NCI-H187 (cell line): ENCODE measurements around the gene SENP5.

Experiments
- DNase-seq, 2 experiments: peaks; one replicate each; lab custom pipeline; 2025; lab: John Stamatoyannopoulos, UW

SENP5 gene

DNA sequence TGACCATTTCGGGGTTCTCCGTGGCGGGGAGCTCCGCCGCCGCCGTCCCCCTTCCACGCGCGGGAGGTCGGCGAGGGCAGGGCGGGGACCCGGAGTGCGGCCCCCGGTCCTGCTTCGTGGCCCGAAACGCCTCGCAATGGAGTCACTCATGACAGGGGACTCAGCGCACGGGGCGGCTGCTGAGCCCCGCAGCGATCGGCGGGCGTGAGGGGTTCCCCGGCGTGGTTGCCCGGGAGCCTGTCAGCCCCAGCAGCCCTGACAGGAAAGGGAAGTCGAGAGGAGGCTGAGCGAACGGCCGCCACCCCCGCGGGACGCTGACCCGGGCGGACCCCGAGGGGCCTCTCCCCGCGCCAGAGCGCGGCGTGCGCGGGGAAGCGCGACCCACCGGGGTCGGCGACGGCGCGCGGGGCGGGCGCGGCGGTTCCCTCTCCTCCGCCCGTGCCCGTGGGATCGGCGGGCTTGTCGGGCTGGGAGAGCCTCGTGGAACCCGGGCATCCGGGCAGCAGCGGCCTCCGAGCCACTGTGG, 101.5 kb downstream of the SENP5 start:
- DNase-seq: no peak

DNA sequence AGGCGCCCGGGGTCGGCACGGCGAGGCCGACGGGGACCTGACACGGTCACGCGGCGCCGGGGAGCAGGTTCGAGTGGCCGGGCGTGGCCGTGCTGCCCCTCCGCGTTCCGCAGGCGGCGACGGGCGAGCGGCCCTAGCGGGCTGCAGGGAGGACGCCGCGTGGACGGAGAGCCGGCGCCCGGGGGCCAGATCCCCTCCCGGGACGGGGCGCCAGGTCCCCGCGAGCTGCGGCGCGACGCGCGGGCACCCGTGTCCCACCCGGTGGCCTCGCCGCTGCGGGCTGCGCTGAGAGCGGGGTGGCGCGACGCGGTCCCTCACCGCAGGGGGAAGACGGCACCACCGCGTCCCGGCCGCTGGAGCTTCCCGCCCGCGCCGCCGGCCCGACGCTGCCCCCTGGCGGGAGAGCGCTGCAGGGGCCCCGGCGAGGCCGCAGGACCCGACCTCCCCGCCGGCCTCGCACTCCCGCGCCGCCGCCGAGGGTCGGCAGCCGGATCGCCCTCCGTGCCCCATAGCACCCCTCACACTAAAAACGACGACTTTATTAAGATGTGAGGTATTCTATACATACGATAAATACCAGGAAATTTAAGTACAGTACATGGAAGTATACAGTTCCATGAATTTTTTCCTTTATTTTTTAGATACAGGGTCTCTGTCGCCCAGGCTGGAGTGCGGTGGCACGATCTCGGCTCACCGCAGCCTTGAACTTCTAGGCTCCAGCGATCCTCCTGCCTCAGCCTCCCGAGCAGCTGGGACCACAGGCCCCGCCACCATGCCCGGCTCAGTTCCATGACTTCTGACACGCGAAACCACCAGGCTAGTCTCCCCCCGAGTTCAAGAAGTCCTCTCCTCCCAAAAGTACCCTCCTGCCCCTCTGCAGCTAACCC, 102.2 kb downstream of the SENP5 start:
- DNase-seq: peak; percentile 9 to 17

DNA sequence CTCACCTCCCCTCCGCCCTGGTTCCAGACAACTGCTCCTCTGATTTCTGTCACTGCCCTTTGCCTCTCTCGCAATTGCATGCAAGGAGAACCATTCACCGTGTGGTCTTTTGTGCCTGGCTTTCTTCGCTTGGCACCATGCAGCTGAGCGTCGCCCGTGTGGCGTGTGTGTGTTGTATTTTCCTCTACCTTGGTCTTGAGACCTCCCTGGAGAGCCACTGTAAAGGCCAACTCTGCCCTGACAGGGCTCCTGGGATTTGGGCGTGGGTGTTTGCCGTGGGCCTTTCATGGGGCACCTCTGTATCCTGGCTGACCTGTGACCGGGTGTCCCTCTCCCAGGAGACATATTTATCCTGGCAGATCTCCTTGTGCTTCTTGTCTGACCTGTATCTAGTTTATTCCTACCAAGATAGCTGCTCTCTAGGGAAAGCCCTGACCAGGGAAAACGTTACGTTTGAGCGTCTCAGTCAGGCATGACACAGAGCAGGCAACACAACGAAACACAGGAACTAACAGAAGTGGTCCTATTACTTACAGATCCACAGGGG, 102.9 kb downstream of the SENP5 start:
- DNase-seq: no peak

DNA sequence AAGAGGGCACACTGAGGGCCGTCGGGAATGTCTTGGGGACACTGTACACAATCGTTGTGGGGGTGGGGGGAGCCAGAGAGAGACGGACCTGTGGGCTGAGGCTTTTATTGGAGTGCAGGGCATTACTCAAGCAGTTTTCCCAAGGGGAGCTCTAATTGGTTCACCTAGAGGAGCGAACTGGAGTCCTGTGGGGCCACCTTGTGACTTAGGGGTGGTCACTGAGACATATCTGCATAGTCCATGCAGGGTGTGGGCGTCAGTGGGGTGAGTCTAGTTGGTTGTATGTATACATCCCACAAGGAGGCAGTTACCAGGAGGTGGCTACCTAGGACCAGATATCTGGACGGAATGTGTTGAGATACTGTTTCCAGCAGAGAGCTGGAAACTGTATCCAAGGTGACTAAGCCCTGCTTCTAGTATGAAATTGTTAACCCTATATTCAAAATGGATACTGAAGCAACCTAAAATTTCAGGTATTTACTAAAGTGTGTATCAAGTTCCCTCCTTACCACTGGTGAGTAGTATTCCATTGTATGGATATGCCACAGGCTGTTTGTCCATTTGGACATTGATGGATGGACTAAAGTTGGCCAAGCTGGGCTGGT, 103.5 kb downstream of the SENP5 start:
- no peak for DNase-seq

DNA sequence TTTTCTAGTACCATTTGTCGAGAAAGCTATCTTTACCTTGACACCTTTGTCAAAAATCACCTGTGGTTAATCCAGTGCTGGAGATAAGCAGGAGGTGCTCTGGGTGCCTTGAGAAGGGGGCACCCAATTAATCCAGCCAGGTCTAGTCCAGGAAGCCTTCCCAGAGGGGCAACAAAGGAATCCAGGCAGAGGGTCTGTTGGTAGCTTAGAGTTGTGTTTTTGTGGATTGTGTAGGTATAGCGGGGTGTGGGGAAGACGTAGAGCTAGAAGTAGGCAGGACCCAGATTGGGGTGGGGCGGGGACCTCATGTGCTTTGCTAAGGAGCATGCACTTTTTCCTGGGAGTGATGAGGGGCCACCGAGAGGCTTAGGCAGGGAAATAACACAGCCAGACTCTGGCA, 106.9 kb downstream of the SENP5 start:
- DNase-seq: no peak

DNA sequence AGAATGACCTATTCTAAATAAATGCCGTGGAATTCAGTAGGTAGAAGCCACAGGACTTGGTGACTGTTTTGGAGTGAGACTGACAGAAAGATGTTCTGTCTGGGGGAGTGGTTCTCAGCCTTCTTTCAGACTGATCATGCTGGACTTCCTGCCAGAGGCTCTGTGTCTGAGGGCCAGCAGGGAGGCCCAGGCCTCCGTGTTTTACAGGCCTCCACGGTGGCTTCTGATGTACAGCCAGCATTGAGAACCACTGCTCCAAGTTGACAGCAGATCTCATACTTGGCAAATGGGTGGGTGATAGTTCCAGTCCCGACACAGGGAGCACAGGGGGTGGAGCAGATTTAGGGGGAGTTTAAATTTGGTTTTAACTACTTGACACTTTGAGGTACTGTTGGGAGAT, 107.6 kb downstream of the SENP5 start:
- DNase-seq: no peak

DNA sequence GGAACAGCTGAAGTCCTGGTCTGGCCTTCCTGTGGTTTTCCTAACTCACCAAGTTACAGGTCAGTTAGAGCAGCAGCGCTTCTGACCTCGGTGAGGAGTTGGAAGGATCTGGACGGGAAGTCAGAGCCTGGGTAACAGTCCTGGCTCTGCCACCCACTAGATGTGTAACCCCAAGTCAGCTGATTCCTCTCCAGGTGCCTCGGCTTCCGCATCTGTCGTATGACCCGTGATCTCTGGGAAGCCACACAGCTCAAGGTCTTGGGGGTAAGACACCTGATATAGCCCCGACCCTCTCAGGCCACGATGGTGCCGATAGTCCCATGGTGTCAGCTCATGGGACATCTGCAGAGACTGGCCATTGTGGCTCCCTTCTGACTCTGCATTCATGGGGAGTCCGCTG, 109.2 kb downstream of the SENP5 start:
- no peak for DNase-seq

DNA sequence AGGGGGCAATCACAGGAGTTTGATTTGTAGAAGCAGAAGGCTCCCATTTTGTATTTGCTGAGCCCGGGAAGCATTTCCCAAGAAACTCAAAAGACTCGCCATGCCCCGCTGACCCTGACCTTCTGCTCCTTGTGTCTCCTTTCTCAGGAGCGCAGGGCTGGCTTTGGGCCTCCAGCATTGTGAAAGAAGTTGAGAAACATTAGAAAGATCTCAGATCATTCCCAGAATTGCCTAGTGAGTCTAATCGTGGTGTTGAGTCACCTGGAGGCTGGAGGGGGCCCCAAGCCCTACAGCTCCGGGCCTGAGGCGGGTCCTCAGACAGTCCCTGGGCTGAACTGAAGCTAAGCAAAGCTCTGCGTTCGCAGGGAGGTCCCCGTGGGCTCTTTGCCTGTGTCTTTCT, 111.8 kb downstream of the SENP5 start:
- no peak for DNase-seq

DNA sequence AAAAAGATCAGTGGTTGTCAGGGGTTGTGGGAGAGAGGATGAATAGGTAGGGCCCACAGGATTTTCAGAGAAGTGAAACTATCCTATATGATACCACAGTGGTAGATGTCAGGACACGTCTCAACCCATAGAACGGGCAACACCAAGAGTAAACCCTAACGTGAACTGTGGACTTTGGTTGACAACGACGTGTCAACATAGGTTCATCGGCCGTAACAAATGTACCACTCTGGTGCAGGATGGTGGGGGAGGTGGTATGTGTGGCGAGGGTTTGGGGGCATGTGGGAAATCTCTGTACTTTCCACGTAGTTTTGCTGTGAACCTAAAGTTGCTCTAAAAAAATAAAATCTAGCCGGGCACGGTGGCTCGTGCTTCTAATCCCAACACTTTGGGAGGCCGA, 113.9 kb downstream of the SENP5 start:
- DNase-seq: no peak

DNA sequence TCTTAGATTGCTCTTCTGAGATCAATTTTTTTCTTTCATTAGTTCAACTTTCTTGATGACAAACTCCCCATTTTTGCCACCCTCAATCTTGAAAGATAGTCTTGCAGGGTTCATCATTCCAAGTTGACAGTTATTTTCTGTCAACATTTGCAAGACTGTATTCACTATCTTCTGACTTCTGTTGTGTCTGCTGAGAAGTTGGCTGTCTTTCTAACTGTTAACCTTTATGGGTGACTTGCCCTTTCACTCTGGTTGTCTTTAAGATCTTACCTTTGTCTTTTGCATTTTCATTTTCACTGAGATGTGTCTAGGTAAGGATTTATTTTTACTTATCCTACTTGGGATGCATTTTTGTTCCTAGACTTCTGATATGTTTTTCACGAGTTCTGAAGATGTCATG, 115.5 kb downstream of the SENP5 start:
- DNase-seq: no peak
